HEK293T (cell line): ENCODE results near the gene RAB39B.
"Not testable (repeated sequence)": the region's sequence is repeated elsewhere in the genome, so short reads cannot be mapped to it uniquely, and the experiment has no call there.

Source experiments
- CTCF ChIA-PET: fragments of 350-600 bp; formaldehyde crosslinking; extraction: SDS; loops from one replicate; lab custom pipeline; 2021; ENCODE audit warnings: antibody characterized with exemption, inconsistent platforms; lab: Yijun Ruan, JAX
- POLR2A ChIA-PET: fragments of 350-600 bp; formaldehyde crosslinking; extraction: SDS; loops from one replicate; lab custom pipeline; 2020; ENCODE audit warnings: antibody characterized with exemption, inconsistent platforms; lab: Yijun Ruan, JAX
- DNase-seq: peaks from one replicate; pipeline ENCODE4 v3.0.0; 2012; ENCODE audit warnings: mixed read lengths; ENCODE audit errors: extremely low spot score
- ARNT ChIP-seq: fragments of 450-650 bp; IDR thresholded peaks from 2 replicates; pipeline ENCODE4 v1.6.1; 2017; ENCODE audit warnings: mild to moderate bottlenecking
- BHLHE40 ChIP-seq: fragments of 450-650 bp; IDR thresholded peaks from 2 replicates; pipeline ENCODE4 v1.6.1; 2016; ENCODE audit warnings: mild to moderate bottlenecking, moderate library complexity, borderline replicate concordance
- CTBP1 ChIP-seq: fragments of 450-650 bp; IDR thresholded peaks from 2 replicates; pipeline ENCODE4 v1.6.1; 2016; ENCODE audit warnings: borderline replicate concordance
- ELF4 ChIP-seq: fragments of 450-650 bp; IDR thresholded peaks from 2 replicates; pipeline ENCODE4 v1.6.1; 2017; ENCODE audit warnings: antibody characterized with exemption
- FOXA1 ChIP-seq: fragments of 450-650 bp; IDR thresholded peaks from 2 replicates; pipeline ENCODE4 v1.6.1; 2016; ENCODE audit warnings: mild to moderate bottlenecking
- FOXK2 ChIP-seq: fragments of 450-650 bp; IDR thresholded peaks from 2 replicates; pipeline ENCODE4 v1.6.1; 2016; ENCODE audit warnings: mild to moderate bottlenecking
- FOXM1 ChIP-seq: fragments of 450-650 bp; IDR thresholded peaks from 2 replicates; pipeline ENCODE4 v1.6.1; 2017; ENCODE audit warnings: mild to moderate bottlenecking, borderline replicate concordance
- HDGF ChIP-seq: fragments of 450-650 bp; IDR thresholded peaks from 2 replicates; pipeline ENCODE4 v1.6.1; 2017; ENCODE audit warnings: antibody characterized with exemption, borderline replicate concordance
- L3MBTL2 ChIP-seq: fragments of 450-650 bp; conservative IDR thresholded peaks from 2 replicates; pipeline ENCODE4 v1.6.1; 2016; ENCODE audit warnings: mild to moderate bottlenecking
- LEF1 ChIP-seq: fragments of 450-650 bp; IDR thresholded peaks from 2 replicates; pipeline ENCODE4 v1.6.1; 2017; ENCODE audit warnings: mild to moderate bottlenecking, borderline replicate concordance
- NFRKB ChIP-seq: fragments of 450-650 bp; IDR thresholded peaks from 2 replicates; pipeline ENCODE4 v1.6.1; 2016; ENCODE audit warnings: mild to moderate bottlenecking, moderate library complexity
- SP1 ChIP-seq: fragments of 450-650 bp; IDR thresholded peaks from 2 replicates; pipeline ENCODE4 v1.6.1; 2017
- SUZ12 ChIP-seq: fragments of 450-650 bp; IDR thresholded peaks from 2 replicates; pipeline ENCODE4 v1.6.1; 2016; ENCODE audit warnings: mild to moderate bottlenecking
- TARDBP ChIP-seq: fragments of 450-650 bp; IDR thresholded peaks from 2 replicates; pipeline ENCODE4 v1.6.1; 2016
- ZNF384 ChIP-seq: fragments of 450-650 bp; IDR thresholded peaks from 2 replicates; pipeline ENCODE4 v1.6.1; 2016
- TF ChIP-seq, protein P1 (sequence below): fragments of 450-650 bp; IDR thresholded peaks from 2 replicates; pipeline ENCODE4 v1.6.1; 2016

RAB39B gene, protein sequence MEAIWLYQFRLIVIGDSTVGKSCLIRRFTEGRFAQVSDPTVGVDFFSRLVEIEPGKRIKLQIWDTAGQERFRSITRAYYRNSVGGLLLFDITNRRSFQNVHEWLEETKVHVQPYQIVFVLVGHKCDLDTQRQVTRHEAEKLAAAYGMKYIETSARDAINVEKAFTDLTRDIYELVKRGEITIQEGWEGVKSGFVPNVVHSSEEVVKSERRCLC

DNA sequence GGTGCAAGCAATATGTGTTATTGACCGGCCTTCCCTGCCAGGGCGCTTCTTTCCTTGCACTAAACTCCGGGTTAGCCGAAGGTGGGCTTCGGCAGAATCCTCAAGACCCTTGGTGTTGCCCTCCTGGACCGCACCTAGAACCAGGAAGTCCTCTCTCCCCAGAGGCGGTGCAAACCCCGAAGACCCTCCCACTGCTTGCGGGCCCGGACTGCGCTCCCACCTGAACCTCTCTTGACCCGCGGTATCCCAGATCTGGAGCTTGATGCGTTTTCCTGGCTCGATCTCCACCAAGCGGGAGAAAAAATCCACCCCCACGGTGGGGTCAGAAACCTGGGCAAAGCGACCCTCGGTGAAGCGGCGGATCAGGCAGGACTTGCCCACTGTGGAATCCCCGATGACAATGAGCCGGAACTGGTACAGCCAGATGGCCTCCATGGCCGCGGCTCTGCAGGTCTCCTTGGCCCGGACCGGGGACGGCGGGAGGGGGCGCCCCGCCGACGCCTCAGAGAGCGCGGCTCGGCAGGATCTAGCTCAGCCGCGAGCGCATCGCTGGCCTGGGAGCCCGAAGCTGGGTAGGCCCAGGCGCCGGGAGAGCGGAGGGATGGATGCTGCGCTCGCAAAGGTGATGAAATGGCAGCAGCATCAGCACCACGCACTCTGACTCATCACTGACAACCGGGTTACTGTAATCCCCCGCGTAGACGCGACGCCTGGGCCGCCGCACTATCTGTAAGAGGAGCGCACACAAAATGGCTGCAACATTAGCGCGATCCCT lies at the start of gene RAB39B:
Gene RAB39B (minus strand): TSS at position 638 of the 775 bp plus-strand sequence. CDS start 203 bp downstream, at position 435.
- DNase-seq = peak; percentile 74
- CTCF ChIA-PET = no interaction called here
- peak; percentile 37 for TF ChIP-seq L3MBTL2
- TF ChIP-seq, protein P1, sequence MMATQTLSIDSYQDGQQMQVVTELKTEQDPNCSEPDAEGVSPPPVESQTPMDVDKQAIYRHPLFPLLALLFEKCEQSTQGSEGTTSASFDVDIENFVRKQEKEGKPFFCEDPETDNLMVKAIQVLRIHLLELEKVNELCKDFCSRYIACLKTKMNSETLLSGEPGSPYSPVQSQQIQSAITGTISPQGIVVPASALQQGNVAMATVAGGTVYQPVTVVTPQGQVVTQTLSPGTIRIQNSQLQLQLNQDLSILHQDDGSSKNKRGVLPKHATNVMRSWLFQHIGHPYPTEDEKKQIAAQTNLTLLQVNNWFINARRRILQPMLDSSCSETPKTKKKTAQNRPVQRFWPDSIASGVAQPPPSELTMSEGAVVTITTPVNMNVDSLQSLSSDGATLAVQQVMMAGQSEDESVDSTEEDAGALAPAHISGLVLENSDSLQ = no peak
- TF ChIP-seq CTBP1 = peak; percentile 94
- POLR2A ChIA-PET = no interaction called here

DNA sequence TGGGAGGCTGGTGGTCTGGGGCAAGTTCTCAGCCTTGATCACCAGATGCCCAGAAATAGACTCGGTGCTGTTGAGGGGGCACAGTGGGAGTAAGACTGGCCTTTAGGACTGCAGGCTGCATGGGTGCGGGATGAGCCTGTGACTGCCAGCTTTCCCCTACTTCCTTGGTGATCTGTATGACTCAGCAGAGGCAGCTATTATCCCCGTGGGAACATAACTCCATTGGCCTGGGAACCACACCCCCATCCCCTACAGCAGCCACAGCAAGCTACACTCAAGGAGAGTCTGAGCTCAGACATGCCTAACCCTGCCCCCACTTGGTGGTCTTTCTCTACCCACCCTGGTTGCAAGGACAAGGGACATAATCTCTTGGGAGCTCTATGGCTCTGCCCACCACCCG lies 49.5 kb upstream of the RAB39B start:
- no peak for DNase-seq
- ChIA-PET CTCF (no interaction called here), POLR2A (no interaction called here)
- TF ChIP-seq NFRKB (no peak), FOXK2 (no peak), FOXM1 (no peak), ARNT (no peak)

DNA sequence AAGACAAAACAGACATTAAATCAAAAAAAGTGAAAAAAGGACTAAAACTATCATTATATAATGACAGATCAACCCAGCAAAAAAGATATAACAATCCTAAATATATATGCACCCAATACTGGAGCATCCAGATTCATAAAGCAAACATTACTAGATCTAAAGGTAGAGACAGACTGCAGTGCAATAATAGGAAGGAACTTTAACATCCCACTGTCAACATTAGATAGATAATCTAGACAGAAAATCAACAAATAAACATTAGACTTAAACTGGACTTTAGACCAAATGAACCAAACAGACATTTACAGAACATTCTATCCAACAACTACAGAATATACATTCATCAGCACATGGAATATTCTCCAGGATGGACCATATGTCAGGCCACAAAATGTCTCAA lies 29.5 kb upstream of the RAB39B start:
- ChIA-PET POLR2A (no interaction called here), CTCF (no interaction called here)
- TF ChIP-seq TARDBP (no peak), SUZ12 (no peak), ARNT (no peak), SP1 (no peak), FOXA1 (no peak), FOXK2 (no peak), HDGF (no peak), ELF4 (no peak), L3MBTL2 (no peak), CTBP1 (no peak)
- no peak for DNase-seq

DNA sequence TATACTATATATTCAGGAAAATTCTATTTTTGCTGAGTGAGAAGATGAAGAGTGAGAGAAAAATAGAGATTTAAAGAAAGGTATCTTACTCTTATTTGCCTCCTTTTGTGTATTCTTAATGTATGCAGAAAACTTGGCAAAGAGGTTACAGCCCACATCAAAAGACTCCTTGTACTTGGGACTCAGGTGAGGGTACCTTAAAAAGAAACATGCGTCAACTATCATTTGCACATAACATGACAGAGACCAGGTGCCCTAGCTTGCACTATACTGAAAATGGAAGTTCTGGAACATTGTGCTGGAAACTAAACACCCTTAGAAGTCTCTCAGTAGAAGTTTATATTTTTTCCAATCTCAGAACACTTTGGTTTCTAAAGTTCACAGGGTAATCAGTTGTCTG lies 15.6 kb upstream of the RAB39B start:
- ChIA-PET POLR2A (no interaction called here), CTCF (no interaction called here)
- no peak for TF ChIP-seq FOXM1
- TF ChIP-seq L3MBTL2 = no peak
- no peak for TF ChIP-seq SP1
- TF ChIP-seq ELF4 = no peak
- TF ChIP-seq TARDBP = no peak
- TF ChIP-seq LEF1 = no peak
- TF ChIP-seq CTBP1 = no peak
- TF ChIP-seq, protein P1 = no peak
- TF ChIP-seq HDGF = no peak
- no peak for TF ChIP-seq NFRKB
- no peak for TF ChIP-seq SUZ12
- TF ChIP-seq FOXA1 = no peak
- no peak for TF ChIP-seq BHLHE40
- TF ChIP-seq ZNF384 = no peak
- TF ChIP-seq FOXK2 = no peak
- no peak for TF ChIP-seq ARNT
- no peak for DNase-seq

DNA sequence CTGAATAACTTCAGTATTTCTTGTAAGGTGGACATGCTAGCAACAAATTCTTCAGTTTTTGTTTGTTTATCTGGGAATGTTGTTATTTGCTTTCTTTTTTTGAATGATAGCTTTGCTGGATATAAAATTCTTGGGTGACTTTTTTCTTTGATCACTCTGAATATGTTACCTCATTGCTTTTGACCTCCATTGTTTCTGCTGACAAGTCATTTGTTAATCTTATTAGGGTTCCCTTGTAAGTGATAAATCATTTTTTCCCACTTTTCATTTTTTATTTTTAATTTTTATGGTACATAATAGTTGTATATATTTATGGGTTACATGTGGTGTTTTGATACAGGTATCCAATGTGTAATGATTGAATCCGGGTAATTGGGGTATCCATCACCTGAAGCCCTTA lies 6.7 kb upstream of the RAB39B start:
- POLR2A ChIA-PET = no interaction called here
- CTCF ChIA-PET = no interaction called here
- DNase-seq = no peak
- TF ChIP-seq NFRKB (no peak), SP1 (no peak), FOXK2 (no peak), BHLHE40 (no peak), LEF1 (no peak), ZNF384 (no peak), FOXM1 (no peak), HDGF (no peak), ELF4 (no peak), ARNT (no peak), TARDBP (no peak), L3MBTL2 (no peak), FOXA1 (no peak), SUZ12 (no peak), CTBP1 (no peak)
- TF ChIP-seq, protein P1 = no peak

DNA sequence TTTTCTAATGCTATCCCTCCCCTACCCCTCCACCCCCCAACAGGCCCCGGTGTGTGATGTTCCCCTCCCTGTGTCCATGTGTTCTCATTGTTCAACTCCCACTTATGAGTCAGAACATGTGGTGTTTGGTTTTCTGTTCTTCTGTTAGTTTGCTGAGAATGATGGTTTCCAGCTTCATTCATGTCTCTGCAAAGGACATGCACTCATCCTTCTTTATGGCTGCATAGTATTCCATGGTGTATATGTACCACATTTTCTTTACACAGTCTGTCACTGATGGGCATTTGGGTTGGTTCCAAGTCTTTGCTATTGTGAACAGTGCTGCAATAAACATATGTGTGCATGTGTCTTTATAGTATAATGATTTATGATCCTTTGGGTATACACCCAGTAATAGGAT lies 3.7 kb upstream of the RAB39B start:
- DNase-seq, CTCF ChIA-PET, POLR2A ChIA-PET: not testable (repeated sequence)
